Neural cell (in vitro differentiated cells): ENCODE measurements around the gene CDR2. TPM values are rescaled to one million over a fixed set of nuclear protein-coding genes. Genes with fewer than 3 reads are reported as not detected.

Experiments
- H2AFZ ChIP-seq: fragments of 200-600, 300-800 bp; sonication (generic), shearing (Covaris generic); 2 replicates; pipeline ENCODE4 v1.6.0; 2014; ENCODE audit warnings: low read depth, mild to moderate bottlenecking, antibody characterized with exemption, low read length, moderate library complexity
- H3F3A ChIP-seq: fragments of 200-600 bp; shearing (Covaris generic); 2 replicates; pipeline ENCODE4 v1.6.1; 2016; ENCODE audit warnings: mild to moderate bottlenecking, moderate library complexity, mixed read lengths, antibody characterized with exemption, low read length; ENCODE audit not compliant: insufficient read depth, poor library complexity, severe bottlenecking
- H3K27ac ChIP-seq: fragments of 200-600, 300-800 bp; sonication (generic), shearing (Covaris generic); 2 replicates; pipeline ENCODE4 v1.5.1; 2014; ENCODE audit warnings: mild to moderate bottlenecking, low read length, moderate library complexity
- H3K27me3 ChIP-seq: fragments of 300-800, 200-600 bp; sonication (generic), shearing (Covaris generic); 2 replicates; pipeline ENCODE4 v1.6.0; 2014; ENCODE audit warnings: mild to moderate bottlenecking, low read depth, low read length, moderate library complexity; ENCODE audit not compliant: insufficient read depth
- H3K36me3 ChIP-seq: fragments of 300-800, 200-600 bp; sonication (generic), shearing (Covaris generic); 2 replicates; pipeline ENCODE4 v1.5.1; 2014; ENCODE audit warnings: mild to moderate bottlenecking, antibody characterized with exemption, low read length, moderate library complexity; ENCODE audit not compliant: insufficient read depth
- H3K4me2 ChIP-seq: fragments of 300-800, 200-600 bp; sonication (generic), shearing (Covaris generic); 2 replicates; pipeline ENCODE4 v1.6.0; 2014; ENCODE audit warnings: mild to moderate bottlenecking, low read length
- H3K4me3 ChIP-seq: fragments of 300-800, 200-600 bp; sonication (generic), shearing (Covaris generic); 2 replicates; pipeline ENCODE4 v1.5.1; 2014; ENCODE audit warnings: mild to moderate bottlenecking, low read length, moderate library complexity
- H3K79me2 ChIP-seq: fragments of 200-600 bp; shearing (Covaris generic); replicated peaks from 2 replicates; pipeline ENCODE4 v1.6.0; 2014; ENCODE audit warnings: mild to moderate bottlenecking, low read length, moderate library complexity; ENCODE audit not compliant: insufficient read depth
- H3K9ac ChIP-seq: fragments of 300-800, 200-600 bp; sonication (generic), shearing (Covaris generic); 2 replicates; pipeline ENCODE4 v1.6.1; 2016; ENCODE audit warnings: mild to moderate bottlenecking, low read length, mixed read lengths
- H3K9me2 ChIP-seq: fragments of 200-600 bp; shearing (Covaris generic); 2 replicates; pipeline ENCODE4 v1.6.1; 2016; ENCODE audit warnings: mild to moderate bottlenecking, low read length, mixed read lengths; ENCODE audit not compliant: insufficient read depth
- H3K9me3 ChIP-seq: fragments of 200-600, 300-800 bp; sonication (generic), shearing (Covaris generic); 2 replicates; pipeline ENCODE4 v1.6.1; 2016; ENCODE audit warnings: mild to moderate bottlenecking, mixed run types, low read length, moderate library complexity, mixed read lengths
- H4K20me1 ChIP-seq: fragments of 200-600 bp; shearing (Covaris generic); 2 replicates; pipeline ENCODE4 v1.6.1; 2016; ENCODE audit warnings: mild to moderate bottlenecking, mixed run types; ENCODE audit not compliant: insufficient read depth
- EP300 ChIP-seq: fragments of 450-650 bp; conservative IDR thresholded peaks from 2 replicates; pipeline ENCODE4 v1.6.1; 2014; ENCODE audit warnings: antibody characterized with exemption, mild to moderate bottlenecking, moderate library complexity; ENCODE audit not compliant: poor library complexity, severe bottlenecking
- EZH2 ChIP-seq: fragments of 200-600, 300-800 bp; shearing (Covaris generic), sonication (generic); IDR thresholded peaks from 2 replicates; pipeline ENCODE4 v1.6.1; 2014; ENCODE audit warnings: antibody characterized with exemption, low read length, borderline replicate concordance, mild to moderate bottlenecking; ENCODE audit not compliant: insufficient read depth, poor library complexity, severe bottlenecking
- MXI1 ChIP-seq: fragments of 450-650 bp; conservative IDR thresholded peaks from 2 replicates; pipeline ENCODE4 v1.6.1; 2014; ENCODE audit warnings: antibody characterized with exemption, mild to moderate bottlenecking; ENCODE audit not compliant: poor library complexity, severe bottlenecking
- POLR2AphosphoS5 ChIP-seq: IDR thresholded peaks from 2 replicates; pipeline ENCODE4 v1.6.1; 2012
- RAD21 ChIP-seq: fragments of 450-650 bp; conservative IDR thresholded peaks from 2 replicates; pipeline ENCODE4 v1.6.1; 2014; ENCODE audit warnings: antibody characterized with exemption, mild to moderate bottlenecking, moderate library complexity
- SMC3 ChIP-seq: fragments of 450-650 bp; conservative IDR thresholded peaks from 2 replicates; pipeline ENCODE4 v1.6.1; 2014; ENCODE audit warnings: antibody characterized with exemption, mild to moderate bottlenecking, moderate library complexity; ENCODE audit not compliant: poor library complexity
- TAF1 ChIP-seq: IDR thresholded peaks from 2 replicates; pipeline ENCODE4 v1.6.1; 2012; ENCODE audit warnings: low read depth
- polyA plus RNA-seq: library from polyadenylated mRNA; depleted of rRNA; stranded (reverse); fragments of >200 nt; gene quantifications from 2 replicates; pipeline ENCODE4 v1.2.3, GENCODE V29; 2014
- TF ChIP-seq, protein P1 (sequence below): fragments of 450-650 bp; IDR thresholded peaks from 2 replicates; pipeline ENCODE4 v1.5.1; 2014; ENCODE audit warnings: antibody characterized with exemption, mild to moderate bottlenecking, moderate library complexity; ENCODE audit not compliant: poor library complexity, severe bottlenecking
- TF ChIP-seq, protein P2 (sequence below): IDR thresholded peaks from 2 replicates; pipeline ENCODE4 v1.6.1; 2012; ENCODE audit warnings: borderline replicate concordance

CDR2 gene
- polyA plus RNA-seq, 1 donor from 2014 or later: 17.8 TPM

DNA sequence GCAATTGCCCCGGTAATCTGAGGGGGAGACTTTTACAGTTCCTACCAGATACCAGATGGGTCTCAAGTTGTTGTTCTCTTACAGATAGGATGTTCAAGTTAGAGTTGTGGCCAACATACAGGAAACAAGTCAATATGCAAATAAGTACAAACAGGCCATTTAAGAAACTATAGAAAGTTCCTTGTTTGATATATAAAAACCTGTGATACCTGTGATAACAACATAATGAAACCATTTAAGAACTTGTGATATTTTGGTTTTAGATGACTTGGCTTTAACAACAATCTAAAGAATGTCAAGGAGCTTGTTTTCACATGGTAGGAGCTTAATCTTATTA, 16.8 kb downstream of the CDR2 start:
- no peak overlapping the region for H3K27ac ChIP-seq

DNA sequence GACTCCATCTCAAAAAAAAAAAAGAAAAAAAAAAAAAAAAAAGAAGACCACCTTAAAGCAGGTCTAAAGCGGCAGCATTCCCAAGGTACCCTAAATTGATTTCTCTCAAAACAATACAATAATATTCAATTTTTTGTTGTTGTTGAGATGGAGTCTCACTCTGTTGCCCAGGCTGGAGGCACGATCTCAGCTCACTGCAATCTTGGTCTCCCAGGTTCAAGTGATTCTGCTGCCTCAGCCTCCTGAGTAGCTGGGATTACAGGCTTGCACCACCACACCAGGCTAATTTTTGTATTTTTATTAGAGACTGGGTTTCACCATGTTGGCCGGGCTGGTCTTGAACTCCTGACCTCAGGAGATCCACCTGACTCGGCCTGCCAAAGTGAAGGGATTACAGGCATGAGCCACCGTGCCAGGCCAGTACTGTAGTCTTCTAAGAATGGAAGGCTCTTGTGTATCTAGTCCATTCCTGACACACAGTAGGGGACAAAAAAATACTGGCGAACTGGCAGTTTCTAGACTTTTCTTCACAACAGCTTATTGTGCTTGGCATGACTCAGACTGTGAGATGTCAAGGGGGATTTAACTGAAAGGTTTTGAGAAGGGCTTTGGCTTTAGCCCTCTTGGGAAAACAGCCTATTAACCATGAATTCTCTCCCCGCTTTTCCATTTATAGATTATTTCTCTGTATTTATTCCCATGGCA, 17.3 kb downstream of the CDR2 start:
- Histone ChIP-seq H3K9me3 (no peaks in the 10 kb centered on the region), H3K9ac (no peak overlapping the region), H3K9me2 (no peaks in the 10 kb centered on the region), H3K4me3 (no peak overlapping the region), H3K27me3 (no peaks in the 10 kb centered on the region), H3K79me2 (no peaks in the 10 kb centered on the region), H3K4me2 (no peak overlapping the region), H4K20me1 (no peaks in the 10 kb centered on the region), H2AFZ (no peak overlapping the region), H3K36me3 (no peaks in the 10 kb centered on the region), H3F3A (no peaks in the 10 kb centered on the region), H3K27ac (no peak overlapping the region)
- TF ChIP-seq, protein P1, sequence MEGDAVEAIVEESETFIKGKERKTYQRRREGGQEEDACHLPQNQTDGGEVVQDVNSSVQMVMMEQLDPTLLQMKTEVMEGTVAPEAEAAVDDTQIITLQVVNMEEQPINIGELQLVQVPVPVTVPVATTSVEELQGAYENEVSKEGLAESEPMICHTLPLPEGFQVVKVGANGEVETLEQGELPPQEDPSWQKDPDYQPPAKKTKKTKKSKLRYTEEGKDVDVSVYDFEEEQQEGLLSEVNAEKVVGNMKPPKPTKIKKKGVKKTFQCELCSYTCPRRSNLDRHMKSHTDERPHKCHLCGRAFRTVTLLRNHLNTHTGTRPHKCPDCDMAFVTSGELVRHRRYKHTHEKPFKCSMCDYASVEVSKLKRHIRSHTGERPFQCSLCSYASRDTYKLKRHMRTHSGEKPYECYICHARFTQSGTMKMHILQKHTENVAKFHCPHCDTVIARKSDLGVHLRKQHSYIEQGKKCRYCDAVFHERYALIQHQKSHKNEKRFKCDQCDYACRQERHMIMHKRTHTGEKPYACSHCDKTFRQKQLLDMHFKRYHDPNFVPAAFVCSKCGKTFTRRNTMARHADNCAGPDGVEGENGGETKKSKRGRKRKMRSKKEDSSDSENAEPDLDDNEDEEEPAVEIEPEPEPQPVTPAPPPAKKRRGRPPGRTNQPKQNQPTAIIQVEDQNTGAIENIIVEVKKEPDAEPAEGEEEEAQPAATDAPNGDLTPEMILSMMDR: no peak
- TF ChIP-seq SMC3: no peak
- TF ChIP-seq TAF1: no peak
- no peak for TF ChIP-seq EZH2
- no peak for TF ChIP-seq POLR2AphosphoS5
- TF ChIP-seq MXI1: no peak
- no peak for TF ChIP-seq RAD21
- TF ChIP-seq, protein P2, sequence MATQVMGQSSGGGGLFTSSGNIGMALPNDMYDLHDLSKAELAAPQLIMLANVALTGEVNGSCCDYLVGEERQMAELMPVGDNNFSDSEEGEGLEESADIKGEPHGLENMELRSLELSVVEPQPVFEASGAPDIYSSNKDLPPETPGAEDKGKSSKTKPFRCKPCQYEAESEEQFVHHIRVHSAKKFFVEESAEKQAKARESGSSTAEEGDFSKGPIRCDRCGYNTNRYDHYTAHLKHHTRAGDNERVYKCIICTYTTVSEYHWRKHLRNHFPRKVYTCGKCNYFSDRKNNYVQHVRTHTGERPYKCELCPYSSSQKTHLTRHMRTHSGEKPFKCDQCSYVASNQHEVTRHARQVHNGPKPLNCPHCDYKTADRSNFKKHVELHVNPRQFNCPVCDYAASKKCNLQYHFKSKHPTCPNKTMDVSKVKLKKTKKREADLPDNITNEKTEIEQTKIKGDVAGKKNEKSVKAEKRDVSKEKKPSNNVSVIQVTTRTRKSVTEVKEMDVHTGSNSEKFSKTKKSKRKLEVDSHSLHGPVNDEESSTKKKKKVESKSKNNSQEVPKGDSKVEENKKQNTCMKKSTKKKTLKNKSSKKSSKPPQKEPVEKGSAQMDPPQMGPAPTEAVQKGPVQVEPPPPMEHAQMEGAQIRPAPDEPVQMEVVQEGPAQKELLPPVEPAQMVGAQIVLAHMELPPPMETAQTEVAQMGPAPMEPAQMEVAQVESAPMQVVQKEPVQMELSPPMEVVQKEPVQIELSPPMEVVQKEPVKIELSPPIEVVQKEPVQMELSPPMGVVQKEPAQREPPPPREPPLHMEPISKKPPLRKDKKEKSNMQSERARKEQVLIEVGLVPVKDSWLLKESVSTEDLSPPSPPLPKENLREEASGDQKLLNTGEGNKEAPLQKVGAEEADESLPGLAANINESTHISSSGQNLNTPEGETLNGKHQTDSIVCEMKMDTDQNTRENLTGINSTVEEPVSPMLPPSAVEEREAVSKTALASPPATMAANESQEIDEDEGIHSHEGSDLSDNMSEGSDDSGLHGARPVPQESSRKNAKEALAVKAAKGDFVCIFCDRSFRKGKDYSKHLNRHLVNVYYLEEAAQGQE: no peak

More for the DNA sequence above, 16.8 kb downstream of the CDR2 start:
- TF ChIP-seq MXI1: no peak
- TF ChIP-seq, protein P1: no peak
- TF ChIP-seq POLR2AphosphoS5: no peak
- no peak for TF ChIP-seq EZH2
- TF ChIP-seq TAF1: no peak
- no peak for TF ChIP-seq EP300
- TF ChIP-seq SMC3: no peak
- TF ChIP-seq, protein P2: no peak
- TF ChIP-seq RAD21: no peak
- Histone ChIP-seq H2AFZ (no peak overlapping the region), H3K79me2 (no peaks in the 10 kb centered on the region), H3K9me3 (no peaks in the 10 kb centered on the region), H3K4me2 (no peak overlapping the region), H3K27me3 (no peaks in the 10 kb centered on the region), H4K20me1 (no peaks in the 10 kb centered on the region), H3K36me3 (no peaks in the 10 kb centered on the region), H3F3A (no peaks in the 10 kb centered on the region), H3K4me3 (no peak overlapping the region), H3K9me2 (no peaks in the 10 kb centered on the region), H3K9ac (no peak overlapping the region)
